Transverse colon (tissue), 4 donors: Measurements from ENCODE around the gene NUCKS1. TPM values are rescaled to one million over a fixed set of nuclear protein-coding genes. Genes with fewer than 3 reads are reported as not detected.
"Not testable (repeated sequence)": the region's sequence is repeated elsewhere in the genome, so short reads cannot be mapped to it uniquely, and the experiment has no call there.

Experiments
- DNase-seq: peaks from one replicate; pipeline ENCODE4 v3.0.0-alpha.2; 2019
- H3K27ac ChIP-seq, 4 donors: fragments of 200-600 bp; sonication (generic); 2 replicates each; pipeline ENCODE4 v1.5.1; 2016 to 2018; ENCODE audit warnings: inconsistent platforms in 4 of 4
- H3K27me3 ChIP-seq: fragments of 200-600 bp; sonication (generic); 2 replicates; pipeline ENCODE4 v1.5.1; 2017; ENCODE audit warnings: inconsistent platforms
- H3K36me3 ChIP-seq, 4 donors: fragments of 200-600 bp; sonication (generic); 2 replicates each; pipeline ENCODE4 v1.5.1; 2017 to 2019; ENCODE audit warnings: inconsistent platforms in 4 of 4
- H3K4me1 ChIP-seq, 4 donors: fragments of 200-600 bp; sonication (generic); 2 replicates each; pipeline ENCODE4 v1.5.1; 2017 to 2020; ENCODE audit warnings: inconsistent platforms in 4 of 4
- H3K4me3 ChIP-seq, 4 donors: fragments of 200-600 bp; sonication (generic); 1 replicate in 1 of 4; 2 replicates in 3 of 4; pipeline versions ENCODE4 v1.5.1 to v1.6.1; 2017 to 2019; ENCODE audit warnings: inconsistent platforms in 4 of 4
- H3K9me3 ChIP-seq, 2 donors: fragments of 200-600 bp; sonication (generic); 2 replicates each; pipeline ENCODE4 v1.5.1; 2017 to 2019; ENCODE audit warnings: inconsistent platforms in 2 of 2
- EP300 ChIP-seq: sonication (generic); formaldehyde crosslinking; IDR thresholded peaks from one replicate; pipeline ENCODE4 v1.6.1; 2017; ENCODE audit warnings: antibody characterized with exemption, low read depth
- POLR2A ChIP-seq: fragments of 450-650 bp; IDR thresholded peaks from one replicate; pipeline ENCODE4 v1.6.1; 2016; ENCODE audit warnings: antibody characterized with exemption, mild to moderate bottlenecking, moderate library complexity
- POLR2AphosphoS5 ChIP-seq, 3 donors: sonication (generic); formaldehyde crosslinking; IDR thresholded peaks; one replicate each; pipeline ENCODE4 v1.6.1; 2016; ENCODE audit warnings: antibody characterized with exemption in 3 of 3
- WGBS, 2 donors: methylation state at CpG; one replicate each; pipeline ENCODE4 v1.1.5; 2018; ENCODE audit warnings: low coverage in 1 of 2; 5-methylcytosine and 5-hydroxymethylcytosine counted together
- in situ Hi-C, 4 donors: fragments of 200-750 bp; cut with MboI; loops; one replicate each; pipeline versions ENCODE4 v1.15.0 to v1.15.1; 2017; ENCODE audit warnings: low sequenced_read_pairs in 3 of 4, low pct_ligation_motif_present in 1 of 4, low pct_unique_long_range_greater_than_20kb in 1 of 4
- intact Hi-C: fragments of 100-400 bp; cut with DNase I; formaldehyde crosslinking; loops from one replicate; pipeline ENCODE4 v1.15.1; 2023; ENCODE audit warnings: low total_unique reads
- total RNA-seq, 4 donors: library from RNA; depleted of rRNA; stranded (reverse); fragments of >200 nt; gene quantifications; one replicate each; pipeline ENCODE4 v1.1.0, GENCODE V29; 2016
- TF ChIP-seq, protein P1 (sequence below), 5 experiments: fragments of 200-600 bp in 3 of 5; fragments of 450-650 bp in 2 of 5; sonication (generic) in 3 of 5; IDR thresholded peaks; 1 replicate in 2 of 5; 2 replicates in 3 of 5; pipeline ENCODE4 v1.5.1; 2016 to 2017; ENCODE audit warnings: antibody characterized with exemption in 5 of 5, inconsistent platforms in 3 of 5, mild to moderate bottlenecking in 2 of 5, moderate library complexity in 1 of 5

Gene NUCKS1
- total RNA-seq, 4 donors from 2014 or later: 21.7 to 45.7 (median 35.1) TPM

DNA sequence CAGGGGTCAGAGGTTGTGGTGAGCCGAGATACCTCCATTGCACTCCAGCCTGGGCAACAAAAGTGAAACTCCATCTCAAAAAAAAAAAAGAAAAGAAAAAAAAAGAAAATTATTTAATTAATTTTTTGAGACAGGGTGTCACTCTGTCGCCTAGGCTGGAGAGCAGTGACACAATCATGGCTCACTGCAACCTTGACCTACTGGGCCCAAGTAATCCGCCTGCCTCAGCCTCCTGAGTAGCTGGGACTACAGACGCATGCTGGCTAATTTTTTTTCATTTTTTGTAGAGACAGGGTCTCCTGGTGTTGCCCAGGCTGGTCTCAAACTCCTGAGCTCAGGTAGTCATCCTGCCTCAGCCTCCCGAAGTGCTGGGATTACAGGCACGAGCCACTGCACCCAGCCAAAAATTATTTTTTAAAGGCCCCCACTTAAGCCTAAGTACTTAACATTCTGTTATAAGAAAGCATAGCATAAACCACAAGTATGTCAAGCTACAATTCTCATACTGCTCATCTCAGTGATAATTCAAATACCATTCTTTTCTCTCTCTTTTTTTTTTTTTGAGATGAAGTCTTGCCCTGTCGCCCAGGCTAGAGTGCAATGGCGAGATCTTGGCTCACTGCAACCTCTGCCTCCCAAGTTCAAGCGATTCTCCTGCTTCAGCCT is 19.9 kb downstream of the NUCKS1 start:
- no peak overlapping the region for H3K27ac ChIP-seq
- in situ Hi-C loops: no loop called here
- no peaks in the 10 kb centered on the region for H3K9me3 ChIP-seq
- H3K4me3 ChIP-seq: no peak overlapping the region
- intact Hi-C loops: no loop called here
- H3K36me3 ChIP-seq: peaks cover 0 to 22% (median 5%) of the 10 kb centered on the region in 4 donors
- no peak for DNase-seq
- H3K27me3 ChIP-seq: no peaks in the 10 kb centered on the region
- no peak for TF ChIP-seq POLR2AphosphoS5 (IDR thresholded peaks at IDR 0.05)
- TF ChIP-seq EP300: no peak
- TF ChIP-seq, protein P1, sequence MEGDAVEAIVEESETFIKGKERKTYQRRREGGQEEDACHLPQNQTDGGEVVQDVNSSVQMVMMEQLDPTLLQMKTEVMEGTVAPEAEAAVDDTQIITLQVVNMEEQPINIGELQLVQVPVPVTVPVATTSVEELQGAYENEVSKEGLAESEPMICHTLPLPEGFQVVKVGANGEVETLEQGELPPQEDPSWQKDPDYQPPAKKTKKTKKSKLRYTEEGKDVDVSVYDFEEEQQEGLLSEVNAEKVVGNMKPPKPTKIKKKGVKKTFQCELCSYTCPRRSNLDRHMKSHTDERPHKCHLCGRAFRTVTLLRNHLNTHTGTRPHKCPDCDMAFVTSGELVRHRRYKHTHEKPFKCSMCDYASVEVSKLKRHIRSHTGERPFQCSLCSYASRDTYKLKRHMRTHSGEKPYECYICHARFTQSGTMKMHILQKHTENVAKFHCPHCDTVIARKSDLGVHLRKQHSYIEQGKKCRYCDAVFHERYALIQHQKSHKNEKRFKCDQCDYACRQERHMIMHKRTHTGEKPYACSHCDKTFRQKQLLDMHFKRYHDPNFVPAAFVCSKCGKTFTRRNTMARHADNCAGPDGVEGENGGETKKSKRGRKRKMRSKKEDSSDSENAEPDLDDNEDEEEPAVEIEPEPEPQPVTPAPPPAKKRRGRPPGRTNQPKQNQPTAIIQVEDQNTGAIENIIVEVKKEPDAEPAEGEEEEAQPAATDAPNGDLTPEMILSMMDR (IDR thresholded peaks at IDR 0.05): no peak
- no peak for TF ChIP-seq POLR2A
- peaks cover 0 to 21% (median 2%) of the 10 kb centered on the region in 4 donors for H3K4me1 ChIP-seq
- 80 to 92% methylated on average over 1 to 9 of the region's 9 CpGs for WGBS, 2 donors

GRCh38 chr1:205726619-205727125 is 23.3 kb downstream of the NUCKS1 start:
- intact Hi-C loops (no loop called here), in situ Hi-C loops (no loop called here)
- 66 to 81% methylated on average over 4 of the region's 4 CpGs for WGBS, 2 donors
- Histone ChIP-seq H3K4me3 (no peak overlapping the region), H3K9me3 (no peaks in the 10 kb centered on the region), H3K27ac (no peak overlapping the region), H3K27me3 (no peaks in the 10 kb centered on the region), H3K4me1 (peaks cover 0 to 9% (median 2%) of the 10 kb centered on the region in 4 donors), H3K36me3 (peaks cover 0 to 38% (median 8%) of the 10 kb centered on the region in 4 donors)
- no peak for DNase-seq
- TF ChIP-seq, protein P1 (IDR thresholded peaks at IDR 0.05): no peak
- TF ChIP-seq POLR2A: no peak
- TF ChIP-seq POLR2AphosphoS5 (IDR thresholded peaks at IDR 0.05): no peak
- no peak for TF ChIP-seq EP300

DNA sequence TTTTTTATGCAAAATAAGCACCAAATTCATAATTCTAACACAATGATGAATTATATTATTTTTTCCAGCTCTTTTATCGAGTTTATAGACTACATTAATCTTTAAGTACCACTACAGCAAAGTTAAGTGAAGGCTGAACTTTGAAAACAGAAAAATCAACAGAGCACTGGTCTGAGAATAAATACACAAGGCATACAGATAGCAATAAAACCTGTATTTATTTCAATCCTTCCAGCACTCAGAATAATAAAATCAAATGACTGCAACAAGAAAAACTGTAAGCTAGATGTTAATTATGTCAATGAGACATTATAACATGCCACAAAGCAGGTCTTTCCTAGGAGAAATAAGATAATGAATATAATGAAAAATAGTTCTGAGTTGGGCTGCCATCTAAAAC is 24.5 kb downstream of the NUCKS1 start:
- DNase-seq: no peak
- peaks cover 0 to 48% (median 13%) of the 10 kb centered on the region in 4 donors for H3K36me3 ChIP-seq
- H3K27ac ChIP-seq: no peak overlapping the region
- peaks cover 0 to 9% (median 2%) of the 10 kb centered on the region in 4 donors for H3K4me1 ChIP-seq
- in situ Hi-C loops (no loop called here), intact Hi-C loops (no loop called here)
- 40 to 52% methylated on average over 1 of the region's 1 CpG for WGBS, 2 donors
- TF ChIP-seq POLR2A (no peak), POLR2AphosphoS5 (IDR thresholded peaks at IDR 0.05) (no peak), EP300 (no peak)
- no peak overlapping the region for H3K4me3 ChIP-seq
- H3K9me3 ChIP-seq: no peaks in the 10 kb centered on the region
- H3K27me3 ChIP-seq: no peaks in the 10 kb centered on the region

- in situ Hi-C loops, H3K27ac ChIP-seq, H3K27me3 ChIP-seq, H3K9me3 ChIP-seq, intact Hi-C loops, DNase-seq, H3K4me3 ChIP-seq: not testable (repeated sequence)
- Histone ChIP-seq H3K4me1 (peaks cover 0 to 22% (median 10%) of the 10 kb centered on the region in 4 donors), H3K36me3 (peaks cover 0 to 57% (median 22%) of the 10 kb centered on the region in 4 donors)
- 97 to 100% methylated on average over 1 to 2 of the region's 2 CpGs for WGBS, 2 donors
Measured at GRCh38 chr1:205720740-205721139, 29.2 kb downstream of the NUCKS1 start.

GRCh38 chr1:205719762-205720161 is 30.2 kb downstream of the NUCKS1 start:
- intact Hi-C loops (no loop called here), in situ Hi-C loops (loop anchor here in 1 of 4 donors (10.0 kb wide), 1 partner anchor 65 kb away; no protein-coding TSS in a partner anchor)

More at GRCh38 chr1:205719762-205720161, 30.2 kb downstream of the NUCKS1 start:
- TF ChIP-seq POLR2AphosphoS5 (IDR thresholded peaks at IDR 0.05) (no peak), EP300 (no peak), POLR2A (no peak)
- TF ChIP-seq, protein P1 (IDR thresholded peaks at IDR 0.05): no peak
- Histone ChIP-seq H3K36me3 (peaks cover 0 to 57% (median 22%) of the 10 kb centered on the region in 4 donors), H3K4me1 (peaks cover 0 to 23% (median 14%) of the 10 kb centered on the region in 4 donors), H3K9me3 (no peaks in the 10 kb centered on the region), H3K27ac (no peak overlapping the region), H3K4me3 (no peak overlapping the region), H3K27me3 (no peaks in the 10 kb centered on the region)
- no peak for DNase-seq
